ENCODE data around the gene MYO5C. TPM values are rescaled to one million over a fixed set of nuclear protein-coding genes. Genes with fewer than 3 reads are reported as not detected.

The MYO5C gene
- total RNA-seq, 4 donors from 2014 or later: 56.1 to 151 (median 84.5) TPM

GRCh38 chr15:52307847-52308246 lies 12.2 kb upstream of the MYO5C start:
- in situ Hi-C loops (cut with MboI; ENCODE audit: low pct_ligation_motif_present in 1 of 4, low pct_unique_long_range_greater_than_20kb in 1 of 4, low sequenced_read_pairs in 3 of 4) (no loop called here), intact Hi-C loops (cut with DNase I; ENCODE audit: low total_unique reads) (no loop called here)
- H3K36me3 ChIP-seq: no peaks in the 10 kb centered on the region
- WGBS, 2 donors (ENCODE audit: low coverage in 1 of 2): 86 to 89% methylated on average over 4 of the region's 4 CpGs
- TF ChIP-seq POLR2A (IDR thresholded peaks at IDR 0.05) (no peak), EP300 (IDR thresholded peaks at IDR 0.05; ENCODE audit: low read depth) (no peak), POLR2AphosphoS5 (IDR thresholded peaks at IDR 0.05) (no peak), CTCF (IDR thresholded peaks at IDR 0.05) (no peak)
- H3K4me3 ChIP-seq: no peak overlapping the region
- no peak for DNase-seq
- no peaks in the 10 kb centered on the region for H3K9me3 ChIP-seq
- no peaks in the 10 kb centered on the region for H3K4me1 ChIP-seq
- H3K27me3 ChIP-seq: no peaks in the 10 kb centered on the region
- H3K27ac ChIP-seq: no peak overlapping the region

- DNase-seq: no peak
- in situ Hi-C loops (cut with MboI; ENCODE audit: low pct_ligation_motif_present in 1 of 4, low pct_unique_long_range_greater_than_20kb in 1 of 4, low sequenced_read_pairs in 3 of 4): no loop called here
- Histone ChIP-seq H3K27me3 (no peaks in the 10 kb centered on the region), H3K27ac (no peak overlapping the region), H3K4me1 (peaks cover 0 to 12% (median 2%) of the 10 kb centered on the region in 4 donors), H3K9me3 (no peaks in the 10 kb centered on the region), H3K4me3 (no peak overlapping the region), H3K36me3 (no peaks in the 10 kb centered on the region)
- TF ChIP-seq POLR2AphosphoS5 (IDR thresholded peaks at IDR 0.05) (no peak), POLR2A (IDR thresholded peaks at IDR 0.05) (no peak), EP300 (IDR thresholded peaks at IDR 0.05; ENCODE audit: low read depth) (no peak), CTCF (IDR thresholded peaks at IDR 0.05) (no peak)
- intact Hi-C loops (cut with DNase I; ENCODE audit: low total_unique reads): no loop called here
- WGBS, 2 donors (ENCODE audit: low coverage in 1 of 2): 47 to 88% methylated on average over 1 of the region's 1 CpG
These were observed 10.7 kb upstream of the MYO5C start for GRCh38 chr15:52306270-52306669.

- no peak overlapping the region for H3K27ac ChIP-seq
- H3K27me3 ChIP-seq: no peaks in the 10 kb centered on the region
- DNase-seq: no peak
- H3K9me3 ChIP-seq: no peaks in the 10 kb centered on the region
- in situ Hi-C loops (cut with MboI; ENCODE audit: low pct_ligation_motif_present in 1 of 4, low pct_unique_long_range_greater_than_20kb in 1 of 4, low sequenced_read_pairs in 3 of 4): no loop called here
- intact Hi-C loops (cut with DNase I; ENCODE audit: low total_unique reads): loop anchor here (5.0 kb wide), 1 partner anchor 1966 kb away; no protein-coding TSS in a partner anchor
- 60 to 80% methylated on average over 1 to 3 of the region's 3 CpGs for WGBS, 2 donors (ENCODE audit: low coverage in 1 of 2)
- TF ChIP-seq CTCF (IDR thresholded peaks at IDR 0.05): no peak
- no peak for TF ChIP-seq EP300 (IDR thresholded peaks at IDR 0.05; ENCODE audit: low read depth)
- TF ChIP-seq POLR2A (IDR thresholded peaks at IDR 0.05): no peak
- no peak for TF ChIP-seq POLR2AphosphoS5 (IDR thresholded peaks at IDR 0.05)
- H3K4me1 ChIP-seq: peaks cover 0 to 12% (median 2%) of the 10 kb centered on the region in 4 donors
- H3K36me3 ChIP-seq: no peaks in the 10 kb centered on the region
- H3K4me3 ChIP-seq: no peak overlapping the region
These were observed 7.6 kb upstream of the MYO5C start for GRCh38 chr15:52303093-52303772.

GRCh38 chr15:52301265-52301847 lies 5.8 kb upstream of the MYO5C start:
- in situ Hi-C loops (cut with MboI; ENCODE audit: low pct_ligation_motif_present in 1 of 4, low pct_unique_long_range_greater_than_20kb in 1 of 4, low sequenced_read_pairs in 3 of 4): no loop called here
- Histone ChIP-seq H3K27ac (no peak overlapping the region), H3K27me3 (peaks cover 4% of the 10 kb centered on the region), H3K4me1 (peaks cover 0 to 12% (median 2%) of the 10 kb centered on the region in 4 donors), H3K9me3 (no peaks in the 10 kb centered on the region), H3K4me3 (no peak overlapping the region), H3K36me3 (no peaks in the 10 kb centered on the region)
- intact Hi-C loops (cut with DNase I; ENCODE audit: low total_unique reads): loop anchor here (5.0 kb wide), 1 partner anchor 1964 kb away; no protein-coding TSS in a partner anchor
- 68 to 70% methylated on average over 2 of the region's 2 CpGs for WGBS, 2 donors (ENCODE audit: low coverage in 1 of 2)
- TF ChIP-seq POLR2AphosphoS5 (IDR thresholded peaks at IDR 0.05) (no peak), CTCF (IDR thresholded peaks at IDR 0.05) (no peak), EP300 (IDR thresholded peaks at IDR 0.05; ENCODE audit: low read depth) (no peak), POLR2A (IDR thresholded peaks at IDR 0.05) (no peak)
- DNase-seq: no peak

Data from transverse colon (tissue), 4 donors.